ENCODE data around the gene COA7. TPM values are rescaled to one million over a fixed set of nuclear protein-coding genes. Genes with fewer than 3 reads are reported as not detected.

The COA7 gene
- polyA plus RNA-seq, 1 of the 3 experiments (the other 2 are of a cell fraction), result 9.0 TPM

DNA sequence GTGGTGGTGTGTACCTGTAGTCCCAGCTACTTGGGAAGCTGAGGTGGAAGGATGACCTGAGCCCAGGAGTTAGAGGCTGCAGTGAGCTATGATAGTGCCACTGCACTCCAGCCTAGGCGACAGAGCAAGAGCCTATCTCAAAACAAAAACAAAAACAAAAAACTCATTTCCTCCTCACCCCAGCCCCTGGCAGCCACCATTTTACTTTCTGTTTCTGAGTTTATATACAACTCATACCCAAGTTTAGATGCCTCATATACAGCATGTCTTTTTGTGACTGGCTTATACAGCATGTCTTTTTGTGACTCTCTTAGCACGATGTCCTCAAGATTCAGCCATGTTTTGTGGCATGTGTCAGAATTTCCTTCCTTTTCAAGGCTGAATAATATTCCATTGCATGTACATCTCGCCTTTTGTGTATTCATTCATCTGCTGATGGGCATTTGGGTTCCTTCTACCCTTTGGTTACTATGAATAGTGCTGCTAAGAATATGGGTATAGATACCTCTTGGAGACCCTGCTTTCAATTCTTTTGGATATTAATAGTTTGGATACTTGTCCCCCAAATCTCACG, 14.7 kb downstream of the COA7 start:
- Histone ChIP-seq H3K4me1 (ENCODE audit: control insufficient read depth in 1 of 2, insufficient read depth in 2 of 2, low read depth in 1 of 2, low read length in 1 of 2) (no peaks in the 10 kb centered on the region), H3K79me2 (ENCODE audit: insufficient read depth) (no peaks in the 10 kb centered on the region), H3K4me2 (no peak overlapping the region), H3K9me2 (no peaks in the 10 kb centered on the region), H3K27ac (ENCODE audit: low read depth in 2 of 2, low read length in 1 of 2) (no peak overlapping the region), H3K27me3 (ENCODE audit: insufficient read depth) (no peaks in the 10 kb centered on the region), H4K20me1 (ENCODE audit: insufficient read depth) (no peaks in the 10 kb centered on the region), H3K36me3 (replicated peaks in 1 of 2; ENCODE audit: control insufficient read depth in 1 of 2, insufficient read depth in 2 of 2, low read length in 1 of 2) (peaks cover 19 to 22% of the 10 kb centered on the region in 2 experiments), H3K9me3 (no peaks in the 10 kb centered on the region), H3F3A (replicated peaks; ENCODE audit: insufficient read depth) (peaks cover 4% of the 10 kb centered on the region), H3K9ac (no peak overlapping the region), H3K4me3 (ENCODE audit: low read depth in 2 of 2, low read length in 1 of 2) (no peak overlapping the region), H2AFZ (ENCODE audit: low read depth) (no peak overlapping the region)
- DNase-seq, result no peak
- ChIA-PET CTCF (no interaction called here), POLR2A (no interaction called here)
- WGBS (ENCODE audit: low lambda C conversion rate), result 94% methylated on average over 4 of the region's 4 CpGs
- TF ChIP-seq RAD21 (IDR thresholded peaks at IDR 0.05; ENCODE audit: low read length) (no peak), RXRA (IDR thresholded peaks at IDR 0.05; ENCODE audit: borderline replicate concordance, low read depth) (no peak), JUND (IDR thresholded peaks at IDR 0.05) (no peak), FOXM1 (IDR thresholded peaks at IDR 0.05; ENCODE audit: low read depth) (no peak), FOSL2 (IDR thresholded peaks at IDR 0.05; ENCODE audit: borderline replicate concordance, low read depth) (no peak)
- TF ChIP-seq, protein P1, sequence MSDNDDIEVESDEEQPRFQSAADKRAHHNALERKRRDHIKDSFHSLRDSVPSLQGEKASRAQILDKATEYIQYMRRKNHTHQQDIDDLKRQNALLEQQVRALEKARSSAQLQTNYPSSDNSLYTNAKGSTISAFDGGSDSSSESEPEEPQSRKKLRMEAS (IDR thresholded peaks at IDR 0.05; ENCODE audit: low read depth), result no peak

DNA sequence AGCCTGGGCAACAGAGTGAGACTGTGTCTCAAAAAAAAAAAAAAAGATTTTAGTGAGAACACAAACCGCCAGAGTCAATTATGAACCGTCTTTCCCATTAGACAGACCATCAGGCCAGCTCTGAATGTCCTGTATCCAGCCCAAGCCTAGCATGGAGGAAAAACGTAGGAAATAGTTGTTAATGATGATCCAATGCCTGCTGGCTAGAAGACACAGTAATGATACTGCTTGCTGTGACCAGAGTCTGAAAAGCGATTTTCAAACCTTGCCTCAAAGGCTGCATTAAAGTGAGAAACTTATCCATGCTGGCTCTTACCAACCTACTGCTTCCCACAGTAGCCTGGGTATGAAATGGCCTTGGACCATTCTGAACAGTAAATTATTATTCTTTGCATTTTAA, 17.0 kb downstream of the COA7 start:
- no peaks in the 10 kb centered on the region for H3K27me3 ChIP-seq (ENCODE audit: insufficient read depth)
- H4K20me1 ChIP-seq (ENCODE audit: insufficient read depth), result no peaks in the 10 kb centered on the region
- POLR2A ChIA-PET, result no interaction called here
- H2AFZ ChIP-seq (ENCODE audit: low read depth), result no peak overlapping the region
- DNase-seq, result no peak
- no peak overlapping the region for H3K9ac ChIP-seq
- 86% methylated on average over 4 of the region's 4 CpGs for WGBS (ENCODE audit: low lambda C conversion rate)
- H3K4me3 ChIP-seq (ENCODE audit: low read depth in 2 of 2, low read length in 1 of 2), result no peak overlapping the region
- CTCF ChIA-PET, result no interaction called here
- H3K36me3 ChIP-seq (replicated peaks in 1 of 2; ENCODE audit: control insufficient read depth in 1 of 2, insufficient read depth in 2 of 2, low read length in 1 of 2), result peaks cover 5 to 8% of the 10 kb centered on the region in 2 experiments
- no peaks in the 10 kb centered on the region for H3K79me2 ChIP-seq (ENCODE audit: insufficient read depth)
- H3K4me2 ChIP-seq, result no peak overlapping the region
- H3K9me2 ChIP-seq, result no peaks in the 10 kb centered on the region
- no peaks in the 10 kb centered on the region for H3K9me3 ChIP-seq
- peaks cover 0 to 3% of the 10 kb centered on the region in 2 experiments; a peak in 1 of 4 replicates for H3K4me1 ChIP-seq (ENCODE audit: control insufficient read depth in 1 of 2, insufficient read depth in 2 of 2, low read depth in 1 of 2, low read length in 1 of 2)
- H3K27ac ChIP-seq (ENCODE audit: low read depth in 2 of 2, low read length in 1 of 2), result no peak overlapping the region
- TF ChIP-seq TEAD4 (IDR thresholded peaks at IDR 0.05; ENCODE audit: borderline replicate concordance, insufficient read depth) (no peak), GABPA (IDR thresholded peaks at IDR 0.05; ENCODE audit: low read depth) (no peak), CHD2 (IDR thresholded peaks at IDR 0.05; ENCODE audit: low read length, partially characterized antibody) (no peak), YY1 (IDR thresholded peaks at IDR 0.05; ENCODE audit: low read depth) (no peak), NRF1 (IDR thresholded peaks at IDR 0.05; ENCODE audit: low read depth, low read length) (no peak), MEF2A (IDR thresholded peaks at IDR 0.05; ENCODE audit: borderline replicate concordance, low read depth) (no peak)
- no peaks in the 10 kb centered on the region for H3F3A ChIP-seq (replicated peaks; ENCODE audit: insufficient read depth)

DNA sequence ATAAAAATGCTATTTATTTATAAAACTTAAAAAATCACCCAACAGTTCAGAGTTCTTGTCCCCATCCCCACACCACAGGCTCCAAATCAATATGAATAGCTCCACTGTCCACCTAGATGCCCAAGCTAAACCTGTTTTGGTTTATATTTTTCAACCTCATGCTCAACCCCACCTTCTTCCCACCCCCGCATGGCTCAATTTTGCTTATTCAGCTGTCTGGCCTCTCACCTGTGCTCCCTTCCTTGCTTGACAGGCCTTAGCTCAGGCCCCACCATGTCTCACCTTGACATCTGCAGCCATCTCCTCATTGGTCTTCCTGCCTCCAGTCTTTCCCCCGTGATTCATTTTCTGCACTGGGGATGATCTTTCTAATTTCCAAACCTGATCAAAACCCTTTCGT, 17.8 kb downstream of the COA7 start:
- H3K4me1 ChIP-seq (ENCODE audit: control insufficient read depth in 1 of 2, insufficient read depth in 2 of 2, low read depth in 1 of 2, low read length in 1 of 2), result peaks cover 0 to 3% of the 10 kb centered on the region in 2 experiments; a peak in 1 of 4 replicates
- TF ChIP-seq, protein P2, sequence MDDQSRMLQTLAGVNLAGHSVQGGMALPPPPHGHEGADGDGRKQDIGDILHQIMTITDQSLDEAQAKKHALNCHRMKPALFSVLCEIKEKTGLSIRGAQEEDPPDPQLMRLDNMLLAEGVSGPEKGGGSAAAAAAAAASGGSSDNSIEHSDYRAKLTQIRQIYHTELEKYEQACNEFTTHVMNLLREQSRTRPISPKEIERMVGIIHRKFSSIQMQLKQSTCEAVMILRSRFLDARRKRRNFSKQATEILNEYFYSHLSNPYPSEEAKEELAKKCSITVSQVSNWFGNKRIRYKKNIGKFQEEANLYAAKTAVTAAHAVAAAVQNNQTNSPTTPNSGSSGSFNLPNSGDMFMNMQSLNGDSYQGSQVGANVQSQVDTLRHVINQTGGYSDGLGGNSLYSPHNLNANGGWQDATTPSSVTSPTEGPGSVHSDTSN (IDR thresholded peaks at IDR 0.05), result no peak
- TF ChIP-seq YY1 (IDR thresholded peaks at IDR 0.05; ENCODE audit: low read depth) (no peak), RAD21 (IDR thresholded peaks at IDR 0.05; ENCODE audit: low read length) (no peak), EP300 (IDR thresholded peaks at IDR 0.05; ENCODE audit: borderline replicate concordance in 1 of 2, low read depth in 1 of 2, low read length in 1 of 2) (no peak)
- TF ChIP-seq, protein P3, sequence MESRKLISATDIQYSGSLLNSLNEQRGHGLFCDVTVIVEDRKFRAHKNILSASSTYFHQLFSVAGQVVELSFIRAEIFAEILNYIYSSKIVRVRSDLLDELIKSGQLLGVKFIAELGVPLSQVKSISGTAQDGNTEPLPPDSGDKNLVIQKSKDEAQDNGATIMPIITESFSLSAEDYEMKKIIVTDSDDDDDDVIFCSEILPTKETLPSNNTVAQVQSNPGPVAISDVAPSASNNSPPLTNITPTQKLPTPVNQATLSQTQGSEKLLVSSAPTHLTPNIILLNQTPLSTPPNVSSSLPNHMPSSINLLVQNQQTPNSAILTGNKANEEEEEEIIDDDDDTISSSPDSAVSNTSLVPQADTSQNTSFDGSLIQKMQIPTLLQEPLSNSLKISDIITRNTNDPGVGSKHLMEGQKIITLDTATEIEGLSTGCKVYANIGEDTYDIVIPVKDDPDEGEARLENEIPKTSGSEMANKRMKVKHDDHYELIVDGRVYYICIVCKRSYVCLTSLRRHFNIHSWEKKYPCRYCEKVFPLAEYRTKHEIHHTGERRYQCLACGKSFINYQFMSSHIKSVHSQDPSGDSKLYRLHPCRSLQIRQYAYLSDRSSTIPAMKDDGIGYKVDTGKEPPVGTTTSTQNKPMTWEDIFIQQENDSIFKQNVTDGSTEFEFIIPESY (IDR thresholded peaks at IDR 0.05; ENCODE audit: borderline replicate concordance, low read depth), result no peak
- TF ChIP-seq, protein P1 (IDR thresholded peaks at IDR 0.05; ENCODE audit: low read depth), result no peak

More for the DNA sequence above, 17.8 kb downstream of the COA7 start:
- no peak overlapping the region for H3K4me3 ChIP-seq (ENCODE audit: low read depth in 2 of 2, low read length in 1 of 2)
- H4K20me1 ChIP-seq (ENCODE audit: insufficient read depth), result no peaks in the 10 kb centered on the region
- H3K9me2 ChIP-seq, result no peaks in the 10 kb centered on the region
- H3K36me3 ChIP-seq (replicated peaks in 1 of 2; ENCODE audit: control insufficient read depth in 1 of 2, insufficient read depth in 2 of 2, low read length in 1 of 2), result peaks cover 3 to 5% of the 10 kb centered on the region in 2 experiments
- WGBS (ENCODE audit: low lambda C conversion rate), result 90% methylated on average over 3 of the region's 3 CpGs
- H3K27ac ChIP-seq (ENCODE audit: low read depth in 2 of 2, low read length in 1 of 2), result no peak overlapping the region
- no peak for DNase-seq
- no peak overlapping the region for H3K4me2 ChIP-seq
- H3K9ac ChIP-seq, result no peak overlapping the region
- H3K79me2 ChIP-seq (ENCODE audit: insufficient read depth), result no peaks in the 10 kb centered on the region
- ChIA-PET CTCF (interaction anchor here (0.6 kb wide), 1 partner anchor 550 kb away, joined by 3 read pairs; no protein-coding TSS in a partner anchor), POLR2A (no interaction called here)
- no peaks in the 10 kb centered on the region for H3K27me3 ChIP-seq (ENCODE audit: insufficient read depth)
- H3K9me3 ChIP-seq, result no peaks in the 10 kb centered on the region
- H2AFZ ChIP-seq (ENCODE audit: low read depth), result no peak overlapping the region
- H3F3A ChIP-seq (replicated peaks; ENCODE audit: insufficient read depth), result no peaks in the 10 kb centered on the region
